Left ventricle myocardium inferior (tissue), 1 donor: ENCODE measurements around the gene LGALSL. TPM values are rescaled to one million over a fixed set of nuclear protein-coding genes. Genes with fewer than 3 reads are reported as not detected.

Experiments
- DNase-seq: peaks from one replicate; pipeline ENCODE4 v3.0.0-alpha.2; 2020
- H3K27ac ChIP-seq: fragments of 200-600 bp; replicated peaks from 2 replicates; pipeline ENCODE4 v1.8.0; 2021
- H3K27me3 ChIP-seq: fragments of 200-600 bp; 2 replicates; pipeline ENCODE4 v1.8.0; 2021; ENCODE audit warnings: low read depth
- H3K36me3 ChIP-seq: fragments of 200-600 bp; 2 replicates; pipeline ENCODE4 v1.8.0; 2021
- H3K4me1 ChIP-seq: fragments of 200-600 bp; 2 replicates; pipeline ENCODE4 v1.8.0; 2021
- H3K4me3 ChIP-seq: fragments of 200-600 bp; 2 replicates; pipeline ENCODE4 v1.8.0; 2021; ENCODE audit warnings: mild to moderate bottlenecking, moderate library complexity
- H3K9me3 ChIP-seq: fragments of 200-600 bp; replicated peaks from 2 replicates; pipeline ENCODE4 v1.8.0; 2021
- intact Hi-C: fragments of 100-400 bp; cut with micrococcal nuclease; formaldehyde crosslinking; loops from one replicate; pipeline ENCODE4 v1.11.0; 2022
- total RNA-seq: library from RNA; stranded (reverse); fragmentation: NEBNext Ultra II Directional; extraction: Animal tissue kit (Norgen Biotek cat#: 25700); gene quantifications from one replicate; pipeline ENCODE4 v1.2.1, GENCODE V29; 2021
- TF ChIP-seq, protein P1 (sequence below): fragments of 200-600 bp; IDR thresholded peaks from 2 replicates; pipeline ENCODE4 v1.8.0; 2021; ENCODE audit warnings: antibody characterized with exemption, mild to moderate bottlenecking, borderline replicate concordance
- donor health status: DM: no; HTN: yes; CAD: no; lungs with severe emphysema.

The LGALSL gene
- total RNA-seq, 1 donor from 2014 or later = 8.1 TPM

DNA sequence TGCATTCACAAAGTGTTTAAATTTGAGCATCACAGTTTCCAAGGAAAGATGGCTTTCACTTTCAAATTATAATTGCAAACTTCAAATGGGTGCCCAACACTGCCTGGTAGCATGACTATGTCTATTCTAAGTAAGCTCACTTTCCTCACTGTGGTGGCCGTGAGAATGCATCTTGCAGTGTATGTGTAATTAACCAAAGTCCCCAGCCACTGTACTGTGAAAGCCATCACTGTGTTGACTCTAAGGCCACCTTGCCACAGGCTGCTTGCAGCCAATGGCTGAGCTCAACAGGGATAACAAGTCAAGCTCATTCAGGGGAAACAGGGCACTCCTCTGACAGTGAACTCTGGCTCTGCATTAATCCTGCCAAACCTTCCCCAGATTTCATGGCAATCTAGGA, 43.3 kb upstream of the LGALSL start:
- Histone ChIP-seq H3K4me1 (peaks cover 11% of the 10 kb centered on the region), H3K4me3 (no peak overlapping the region), H3K9me3 (no peaks in the 10 kb centered on the region), H3K36me3 (no peaks in the 10 kb centered on the region), H3K27me3 (peaks cover 13% of the 10 kb centered on the region), H3K27ac (no peak overlapping the region)
- intact Hi-C loops = no loop called here
- TF ChIP-seq, protein P1, sequence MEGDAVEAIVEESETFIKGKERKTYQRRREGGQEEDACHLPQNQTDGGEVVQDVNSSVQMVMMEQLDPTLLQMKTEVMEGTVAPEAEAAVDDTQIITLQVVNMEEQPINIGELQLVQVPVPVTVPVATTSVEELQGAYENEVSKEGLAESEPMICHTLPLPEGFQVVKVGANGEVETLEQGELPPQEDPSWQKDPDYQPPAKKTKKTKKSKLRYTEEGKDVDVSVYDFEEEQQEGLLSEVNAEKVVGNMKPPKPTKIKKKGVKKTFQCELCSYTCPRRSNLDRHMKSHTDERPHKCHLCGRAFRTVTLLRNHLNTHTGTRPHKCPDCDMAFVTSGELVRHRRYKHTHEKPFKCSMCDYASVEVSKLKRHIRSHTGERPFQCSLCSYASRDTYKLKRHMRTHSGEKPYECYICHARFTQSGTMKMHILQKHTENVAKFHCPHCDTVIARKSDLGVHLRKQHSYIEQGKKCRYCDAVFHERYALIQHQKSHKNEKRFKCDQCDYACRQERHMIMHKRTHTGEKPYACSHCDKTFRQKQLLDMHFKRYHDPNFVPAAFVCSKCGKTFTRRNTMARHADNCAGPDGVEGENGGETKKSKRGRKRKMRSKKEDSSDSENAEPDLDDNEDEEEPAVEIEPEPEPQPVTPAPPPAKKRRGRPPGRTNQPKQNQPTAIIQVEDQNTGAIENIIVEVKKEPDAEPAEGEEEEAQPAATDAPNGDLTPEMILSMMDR = no peak
- DNase-seq = no peak

DNA sequence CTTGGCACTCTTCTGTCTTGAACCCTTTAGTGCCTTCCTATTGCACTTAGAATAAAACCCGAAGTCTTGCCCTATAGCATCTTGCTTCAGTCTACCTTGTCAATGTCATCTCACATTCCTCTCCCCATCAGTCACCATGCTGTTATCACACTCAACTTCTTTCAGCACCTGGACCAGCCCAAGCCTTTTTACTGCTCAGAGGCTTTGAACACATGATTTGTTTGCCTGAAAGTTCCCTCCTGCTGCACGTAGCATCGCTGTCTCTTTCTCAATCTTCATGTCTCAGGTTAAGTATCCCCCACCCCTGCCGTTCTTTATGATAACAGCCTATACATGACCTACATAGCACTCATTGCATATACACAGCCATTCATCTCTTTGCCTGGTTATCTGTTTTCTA, 41.3 kb upstream of the LGALSL start:
- H3K27me3 ChIP-seq = peaks cover 13% of the 10 kb centered on the region
- H3K27ac ChIP-seq = no peak overlapping the region
- TF ChIP-seq, protein P1 = no peak
- H3K36me3 ChIP-seq = no peaks in the 10 kb centered on the region
- no peak for DNase-seq
- intact Hi-C loops = no loop called here
- H3K4me1 ChIP-seq = no peaks in the 10 kb centered on the region
- H3K9me3 ChIP-seq = no peaks in the 10 kb centered on the region
- H3K4me3 ChIP-seq = no peak overlapping the region

DNA sequence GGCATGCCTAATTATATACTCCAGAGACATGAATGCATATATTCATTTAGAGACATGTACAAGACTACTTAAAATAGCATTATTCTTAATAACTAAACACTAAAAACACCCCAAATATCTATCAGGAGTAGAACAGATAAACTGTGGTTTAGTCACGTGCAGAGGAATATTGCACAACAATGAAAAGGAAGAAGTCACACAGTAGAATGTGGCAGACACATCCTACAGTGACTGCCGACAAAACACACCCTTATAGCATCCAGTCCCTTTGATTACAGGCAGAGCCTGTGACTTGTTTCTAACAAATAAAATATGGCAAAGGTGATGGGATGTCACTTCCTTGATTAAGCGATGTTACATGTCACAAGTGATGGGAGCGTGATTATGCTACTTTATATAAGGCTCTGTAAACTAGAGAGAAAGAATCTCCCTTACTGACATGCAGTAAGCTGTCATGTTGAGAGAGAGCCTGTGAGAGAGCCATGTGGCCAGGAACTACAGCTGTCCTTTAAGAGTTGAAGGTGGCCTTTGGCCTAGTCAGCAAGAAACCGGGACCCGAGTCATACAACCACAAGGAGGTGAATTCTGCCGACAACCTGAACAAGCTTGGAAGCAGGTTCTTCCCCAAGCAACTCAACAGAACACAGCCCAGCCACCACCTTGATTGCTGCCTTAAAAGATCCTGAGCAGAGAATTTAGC, 39.1 kb upstream of the LGALSL start:
- no peaks in the 10 kb centered on the region for H3K9me3 ChIP-seq
- no peaks in the 10 kb centered on the region for H3K36me3 ChIP-seq
- H3K27me3 ChIP-seq = peaks cover 13% of the 10 kb centered on the region
- H3K4me3 ChIP-seq = no peak overlapping the region
- intact Hi-C loops = no loop called here
- TF ChIP-seq, protein P1 = no peak
- no peak overlapping the region for H3K27ac ChIP-seq
- H3K4me1 ChIP-seq = no peaks in the 10 kb centered on the region
- DNase-seq = no peak

DNA sequence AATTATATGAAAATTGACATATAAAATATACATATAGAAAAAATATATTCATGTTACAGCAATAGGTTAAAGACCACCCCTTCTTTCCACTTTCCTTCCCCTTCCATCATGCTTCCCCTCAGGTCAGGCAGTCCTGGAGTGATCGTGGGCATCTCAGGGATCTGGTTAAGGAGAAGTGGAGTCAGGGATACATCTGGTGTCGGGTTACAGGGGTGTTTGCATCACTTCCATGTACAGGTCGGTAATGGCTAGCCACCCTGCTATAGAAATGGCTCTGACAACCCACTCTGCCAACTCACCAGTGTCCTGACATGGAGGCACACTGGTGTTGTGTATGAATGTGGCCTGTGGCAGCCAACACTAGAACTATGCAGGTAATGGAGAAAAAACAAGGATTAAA, 36.3 kb upstream of the LGALSL start:
- no peak for DNase-seq
- TF ChIP-seq, protein P1 = no peak
- H3K4me3 ChIP-seq = no peak overlapping the region
- intact Hi-C loops = no loop called here
- H3K9me3 ChIP-seq = no peaks in the 10 kb centered on the region
- peaks cover 9% of the 10 kb centered on the region for H3K27me3 ChIP-seq
- no peak overlapping the region for H3K27ac ChIP-seq
- no peaks in the 10 kb centered on the region for H3K36me3 ChIP-seq
- H3K4me1 ChIP-seq = no peaks in the 10 kb centered on the region

DNA sequence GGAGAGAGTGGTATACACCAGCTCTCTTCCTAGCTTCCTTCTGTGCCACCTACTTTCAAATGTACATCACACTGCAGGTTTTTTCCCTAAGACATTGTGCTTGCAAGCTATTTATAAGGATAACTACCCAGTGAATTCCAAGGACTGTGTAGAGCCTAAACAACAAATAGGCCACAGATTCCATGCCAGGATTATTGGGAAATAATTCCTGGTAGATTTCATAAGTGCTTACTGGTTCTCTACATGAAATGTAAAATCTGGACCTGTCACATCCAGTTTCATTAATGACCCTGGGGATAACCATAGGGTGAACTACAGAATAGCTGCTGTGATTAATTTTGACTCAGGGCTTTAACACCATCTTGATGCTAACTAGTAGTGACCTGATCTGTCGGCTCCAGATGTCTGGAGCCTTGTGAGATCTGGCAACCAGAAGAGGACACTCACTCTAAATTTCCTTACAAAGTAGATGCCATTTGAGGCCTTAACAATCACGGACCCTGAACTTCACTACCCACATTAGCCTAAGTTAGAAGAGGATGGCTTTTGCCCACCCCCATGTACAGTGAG, 34.3 kb upstream of the LGALSL start:
- no peak for DNase-seq
- H3K36me3 ChIP-seq = no peaks in the 10 kb centered on the region
- H3K27ac ChIP-seq = peak overlapping the region; percentile 43
- H3K4me1 ChIP-seq = no peaks in the 10 kb centered on the region
- intact Hi-C loops = no loop called here
- TF ChIP-seq, protein P1 = no peak
- no peaks in the 10 kb centered on the region for H3K27me3 ChIP-seq
- no peaks in the 10 kb centered on the region for H3K9me3 ChIP-seq
- no peak overlapping the region for H3K4me3 ChIP-seq
